Fibroblast of lung (primary cell): ENCODE measurements around the gene ANKS6. TPM values are rescaled to one million over a fixed set of nuclear protein-coding genes. Genes with fewer than 3 reads are reported as not detected.

Experiments used
- DNase-seq, 2 donors: peaks; one replicate each; pipeline versions ENCODE4 v3.0.0 to v3.0.0-alpha.2; 2010; ENCODE audit warnings: low read depth in 2 of 2
- H2AFZ ChIP-seq: 2 replicates; pipeline ENCODE4 v1.5.1; 2012; ENCODE audit warnings: low read length, control low read depth, inconsistent platforms
- H3K27ac ChIP-seq: 2 replicates; pipeline ENCODE4 v1.5.1; 2011; ENCODE audit warnings: low read length, control low read depth; ENCODE audit not compliant: insufficient read depth
- H3K27me3 ChIP-seq: 2 replicates; pipeline ENCODE4 v1.5.1; 2011; ENCODE audit warnings: mild to moderate bottlenecking, low read length; ENCODE audit not compliant: control insufficient read depth, insufficient read depth
- H3K36me3 ChIP-seq: 2 replicates; pipeline ENCODE4 v1.5.1; 2011; ENCODE audit warnings: low read length; ENCODE audit not compliant: control insufficient read depth, insufficient read depth
- H3K4me1 ChIP-seq: 2 replicates; pipeline ENCODE4 v1.5.1; 2011; ENCODE audit warnings: low read length; ENCODE audit not compliant: control insufficient read depth, insufficient read depth; ENCODE audit errors: extremely low read depth
- H3K4me2 ChIP-seq: 2 replicates; pipeline ENCODE4 v1.5.1; 2011; ENCODE audit warnings: low read length, control low read depth; ENCODE audit not compliant: insufficient read depth; ENCODE audit errors: extremely low read depth
- H3K4me3 ChIP-seq, 4 experiments: fragments of 200-600 bp in 1 of 4; sonication (generic) in 1 of 4; replicated peaks in 1 of 4; 2 replicates each; pipeline ENCODE4 v1.5.1; 2011 to 2016; ENCODE audit warnings: low read length in 4 of 4, low read depth in 3 of 4, mild to moderate bottlenecking in 3 of 4, control low read depth in 2 of 4, inconsistent platforms in 1 of 4, mixed read lengths in 1 of 4; ENCODE audit not compliant: insufficient read depth in 1 of 4; ENCODE audit errors: control extremely low read depth in 1 of 4
- H3K79me2 ChIP-seq: 2 replicates; pipeline ENCODE4 v1.5.1; 2012; ENCODE audit warnings: mild to moderate bottlenecking, low read length, inconsistent platforms; ENCODE audit not compliant: control insufficient read depth, insufficient read depth
- H3K9ac ChIP-seq: 2 replicates; pipeline ENCODE4 v1.5.1; 2011; ENCODE audit warnings: mild to moderate bottlenecking, low read length, control low read depth; ENCODE audit not compliant: insufficient read depth
- H3K9me3 ChIP-seq: 2 replicates; pipeline ENCODE4 v1.5.1; 2012; ENCODE audit warnings: low read depth, low read length; ENCODE audit not compliant: control insufficient read depth, insufficient read depth
- H4K20me1 ChIP-seq: 2 replicates; pipeline ENCODE4 v1.5.1; 2011; ENCODE audit warnings: low read length; ENCODE audit not compliant: control insufficient read depth, insufficient read depth; ENCODE audit errors: extremely low read depth
- CTCF ChIP-seq, 2 donors: IDR thresholded peaks in 1 of 2; conservative IDR thresholded peaks in 1 of 2; 1 replicate in 1 of 2; 2 replicates in 1 of 2; pipeline ENCODE4 v1.5.1; 2011 to 2012; ENCODE audit warnings: low read length in 2 of 2, control low read depth in 1 of 2, inconsistent platforms in 1 of 2, low read depth in 1 of 2, mild to moderate bottlenecking in 1 of 2
- EZH2 ChIP-seq: IDR thresholded peaks from 2 replicates; pipeline ENCODE4 v1.5.1; 2012; ENCODE audit warnings: low read length, control low read depth, mild to moderate bottlenecking; ENCODE audit errors: missing control alignments
- polyA plus RNA-seq, 2 donors: library from polyadenylated mRNA; depleted of rRNA in 1 of 2; stranded (reverse) in 1 of 2; unstranded in 1 of 2; fragments of >200 nt; gene quantifications; 2 replicates each; pipeline ENCODE4 v1.2.1, GENCODE V29; 2011 to 2012; ENCODE audit warnings: missing spikeins in 1 of 2
- total RNA-seq: library from RNA; depleted of rRNA; stranded (reverse); fragments of >200 nt; gene quantifications from 2 replicates; pipeline ENCODE4 v1.2.1, GENCODE V29; 2014

ANKS6 gene
- total and polyA plus RNA-seq, 2 donors (not counting 1 experiment from before 2014, with no cell fraction given): 7.3 to 9.6 TPM

- Histone ChIP-seq H3K79me2 (no peaks in the 10 kb centered on the region), H3K27ac (no peak overlapping the region), H3K4me3 (no peak overlapping the region), H4K20me1 (no peaks in the 10 kb centered on the region), H3K36me3 (no peaks in the 10 kb centered on the region), H3K9ac (no peak overlapping the region), H3K9me3 (no peaks in the 10 kb centered on the region), H3K4me1 (peaks cover 12% of the 10 kb centered on the region), H2AFZ (no peak overlapping the region), H3K27me3 (no peaks in the 10 kb centered on the region), H3K4me2 (no peak overlapping the region)
- no peak for DNase-seq
- no peak for TF ChIP-seq CTCF (conservative IDR thresholded peaks at IDR 0.05 in 1 of 2, IDR thresholded peaks at IDR 0.05 in 1 of 2; ENCODE audit: low read depth in 1 of 2, low read length in 2 of 2)
- TF ChIP-seq EZH2: no peak
These were observed 13.2 kb upstream of the ANKS6 start for GRCh38 chr9:98809311-98810101.

- no peaks in the 10 kb centered on the region for H4K20me1 ChIP-seq
- peak overlapping the region; percentile 86 for H3K4me2 ChIP-seq
- no peak for DNase-seq
- no peaks in the 10 kb centered on the region for H3K9me3 ChIP-seq
- peak overlapping the region in 1 of 4 experiments; percentile 65 for H3K4me3 ChIP-seq
- no peaks in the 10 kb centered on the region for H3K27me3 ChIP-seq
- no peak overlapping the region for H3K9ac ChIP-seq
- H3K36me3 ChIP-seq: no peaks in the 10 kb centered on the region
- H3K27ac ChIP-seq: no peak overlapping the region
- no peaks in the 10 kb centered on the region for H3K79me2 ChIP-seq
- no peak for TF ChIP-seq EZH2
- TF ChIP-seq CTCF (conservative IDR thresholded peaks at IDR 0.05 in 1 of 2, IDR thresholded peaks at IDR 0.05 in 1 of 2; ENCODE audit: low read depth in 1 of 2, low read length in 2 of 2): no peak
- H2AFZ ChIP-seq: no peak overlapping the region
- H3K4me1 ChIP-seq: peaks cover 12% of the 10 kb centered on the region
These were observed 12.5 kb upstream of the ANKS6 start for GRCh38 chr9:98808875-98809274.

- Histone ChIP-seq H4K20me1 (no peaks in the 10 kb centered on the region), H3K79me2 (no peaks in the 10 kb centered on the region), H3K36me3 (no peaks in the 10 kb centered on the region), H3K4me1 (peaks cover 12% of the 10 kb centered on the region), H3K27me3 (no peaks in the 10 kb centered on the region), H3K9me3 (no peaks in the 10 kb centered on the region), H3K27ac (no peak overlapping the region), H2AFZ (no peak overlapping the region), H3K4me3 (peak overlapping the region; percentile 56 to 66 (median 62)), H3K9ac (no peak overlapping the region), H3K4me2 (peak overlapping the region; percentile 86)
- no peak for DNase-seq
- TF ChIP-seq EZH2 (no peak), CTCF (conservative IDR thresholded peaks at IDR 0.05 in 1 of 2, IDR thresholded peaks at IDR 0.05 in 1 of 2; ENCODE audit: low read depth in 1 of 2, low read length in 2 of 2) (no peak)
These were observed 12.1 kb upstream of the ANKS6 start for GRCh38 chr9:98808411-98808815.
